K562 (cell line): ENCODE measurements around the gene AACS. TPM values are rescaled to one million over a fixed set of nuclear protein-coding genes. Genes with fewer than 3 reads are reported as not detected.

Experiments
- ATAC-seq: fragments of 200-7000 bp; cut with Tn5 transposase; 3 replicates; pipeline ENCODE4 v1.9.1; 2020; ENCODE audit warnings: moderate library complexity
- BruUV-seq: library from RNA; stranded (reverse); fragments of 400-500 nt; replicated peaks from 2 replicates; lab custom pipeline; 2021; lab: Mats Ljungman, UMichigan
- CTCF ChIA-PET: fragments of 300-600 bp; formaldehyde crosslinking; extraction: SDS; loops from one replicate; lab custom pipeline; 2021; ENCODE audit warnings: low intra/inter-chr PET ratio; lab: Yijun Ruan, JAX
- POLR2A ChIA-PET: fragments of 300-600, 350-650 bp; sonication (Branson Sonifier 250); formaldehyde crosslinking; extraction: SDS; loops from one replicate; lab custom pipeline; 2021; ENCODE audit warnings: antibody characterized with exemption, inconsistent platforms; lab: Yijun Ruan, JAX
- DNase-seq, 4 experiments: peaks; one replicate each; pipeline versions ENCODE4 v3.0.0 to v3.0.0-alpha.2; 2011 to 2018; ENCODE audit warnings: low spot score in 3 of 4, mixed read lengths in 3 of 4; ENCODE audit errors: extremely low read depth in 1 of 4
- FAIRE-seq: peaks from 2 replicates; lab custom pipeline; 2011; peaks lifted over from hg19 to GRCh38; lab: Jason Lieb, UNC
- H2AFZ ChIP-seq: 2 replicates; pipeline ENCODE4 v1.6.0; 2011; ENCODE audit warnings: low read depth, low read length, control low read depth, inconsistent platforms
- H3K27ac ChIP-seq: fragments of 200-600 bp; 3 replicates; pipeline ENCODE4 v1.8.0; 2011; ENCODE audit warnings: low read depth, mild to moderate bottlenecking, control low read depth, inconsistent platforms, low read length, moderate library complexity, mixed read lengths; ENCODE audit errors: extremely low read depth
- H3K27me3 ChIP-seq, 2 experiments: fragments of 300-600 bp in 1 of 2; 2 replicates in 1 of 2; 3 replicates in 1 of 2; pipeline versions ENCODE4 v1.6.0 to v1.8.0; 2011; ENCODE audit warnings: inconsistent platforms in 2 of 2, low read length in 2 of 2, mild to moderate bottlenecking in 1 of 2, mixed read lengths in 1 of 2, moderate library complexity in 1 of 2; ENCODE audit not compliant: control insufficient read depth in 2 of 2, insufficient read depth in 2 of 2
- H3K36me3 ChIP-seq: fragments of 300-600 bp; 3 replicates; pipeline ENCODE4 v1.8.0; 2011; ENCODE audit warnings: mild to moderate bottlenecking, low read length, inconsistent platforms; ENCODE audit not compliant: control insufficient read depth, insufficient read depth
- H3K4me1 ChIP-seq, 2 experiments: fragments of 200-600 bp in 1 of 2; replicated peaks in 1 of 2; 2 replicates in 1 of 2; 3 replicates in 1 of 2; pipeline versions ENCODE4 v1.5.1 to v1.8.0; 2011; ENCODE audit warnings: inconsistent platforms in 2 of 2, low read length in 2 of 2, mild to moderate bottlenecking in 1 of 2, mixed read lengths in 1 of 2, moderate library complexity in 1 of 2; ENCODE audit not compliant: control insufficient read depth in 2 of 2, insufficient read depth in 2 of 2
- H3K4me2 ChIP-seq: 2 replicates; pipeline ENCODE4 v1.6.1; 2011; ENCODE audit warnings: low read length, control low read depth, inconsistent platforms, mixed read lengths; ENCODE audit not compliant: insufficient read depth
- H3K4me3 ChIP-seq: fragments of 200-600 bp; sonication (generic), shearing (Covaris generic); 2 replicates; pipeline ENCODE4 v1.5.1; 2016; ENCODE audit warnings: control low read depth, inconsistent platforms
- H3K79me2 ChIP-seq: fragments of 200-600 bp; 3 replicates; pipeline ENCODE4 v1.8.0; 2011; ENCODE audit warnings: low read length, inconsistent platforms; ENCODE audit not compliant: control insufficient read depth, insufficient read depth
- H3K9ac ChIP-seq, 2 experiments: 2 replicates each; pipeline versions ENCODE4 v1.6.0 to v1.6.1; 2011; ENCODE audit warnings: low read depth in 2 of 2, low read length in 2 of 2, control low read depth in 1 of 2, inconsistent platforms in 1 of 2, mild to moderate bottlenecking in 1 of 2, mixed read lengths in 1 of 2; ENCODE audit not compliant: insufficient read depth in 1 of 2
- H3K9me1 ChIP-seq: one replicate; pipeline ENCODE4 v1.6.0; 2011; ENCODE audit warnings: inconsistent platforms, mild to moderate bottlenecking, low read length, moderate library complexity; ENCODE audit not compliant: control insufficient read depth, insufficient read depth
- H3K9me3 ChIP-seq: replicated peaks from 2 replicates; pipeline ENCODE4 v1.5.1; 2011; ENCODE audit warnings: low read depth, low read length, inconsistent platforms; ENCODE audit not compliant: control insufficient read depth, insufficient read depth
- H4K20me1 ChIP-seq: replicated peaks from 2 replicates; pipeline ENCODE4 v1.6.1; 2011; ENCODE audit warnings: low read length, inconsistent platforms, mixed read lengths; ENCODE audit not compliant: control insufficient read depth, insufficient read depth
- CBX2 ChIP-seq: fragments of 200-600 bp; sonication (generic); IDR thresholded peaks from one replicate; pipeline ENCODE4 v1.6.1; 2012; ENCODE audit warnings: mild to moderate bottlenecking, low read length, inconsistent platforms; ENCODE audit not compliant: insufficient read depth, poor library complexity, severe bottlenecking
- CBX8 ChIP-seq: fragments of 200-600 bp; sonication (generic); IDR thresholded peaks from 2 replicates; pipeline ENCODE4 v1.6.1; 2012; ENCODE audit warnings: borderline replicate concordance, mixed run types, low read depth, mild to moderate bottlenecking, moderate library complexity, mixed read lengths, low read length, control low read depth, inconsistent platforms; ENCODE audit not compliant: poor library complexity, severe bottlenecking; ENCODE audit errors: extremely low read depth
- LCOR ChIP-seq: sonication (generic); formaldehyde crosslinking; IDR thresholded peaks from 2 replicates; pipeline ENCODE4 v1.8.0; 2022; ENCODE audit warnings: mild to moderate bottlenecking, missing genetic modification reagents
- MEF2D ChIP-seq: conservative IDR thresholded peaks from 2 replicates; pipeline ENCODE4 v1.6.1; 2016; ENCODE audit warnings: low read depth, missing genetic modification characterization, missing compliant biosample characterization
- MEIS2 ChIP-seq: fragments of 450-650 bp; IDR thresholded peaks from 2 replicates; pipeline ENCODE4 v1.6.1; 2014; ENCODE audit warnings: mild to moderate bottlenecking; ENCODE audit not compliant: partially characterized antibody
- MTA3 ChIP-seq: fragments of 450-650 bp; formaldehyde crosslinking; IDR thresholded peaks from 2 replicates; pipeline ENCODE4 v1.6.1; 2017; ENCODE audit warnings: mild to moderate bottlenecking, borderline replicate concordance
- NFIC ChIP-seq: fragments of 450-650 bp; IDR thresholded peaks from 2 replicates; pipeline ENCODE4 v1.6.1; 2017; ENCODE audit warnings: mild to moderate bottlenecking, inconsistent platforms
- NR2F6 ChIP-seq: fragments of 450-650 bp; formaldehyde crosslinking; IDR thresholded peaks from 2 replicates; pipeline ENCODE4 v1.4.0; 2020; ENCODE audit warnings: mild to moderate bottlenecking
- POLR3A ChIP-seq: IDR thresholded peaks from 2 replicates; pipeline ENCODE4 v1.6.1; 2011; ENCODE audit warnings: borderline replicate concordance, mild to moderate bottlenecking, moderate library complexity; ENCODE audit not compliant: insufficient read length, insufficient read depth; ENCODE audit errors: extremely low read depth
- PTTG1 ChIP-seq: fragments of 450-650 bp; IDR thresholded peaks from 2 replicates; pipeline ENCODE4 v1.6.1; 2016; ENCODE audit warnings: low read depth, mild to moderate bottlenecking, missing genetic modification characterization, missing compliant biosample characterization
- RBM39 ChIP-seq: fragments of 200-400 bp; formaldehyde crosslinking; optimal IDR thresholded peaks from 2 replicates; pipeline ENCODE3; 2018; ENCODE audit warnings: low read depth, low read length
- SIN3B ChIP-seq: fragments of 450-650 bp; IDR thresholded peaks from 2 replicates; pipeline ENCODE4 v1.6.1; 2017; ENCODE audit warnings: low read depth, mild to moderate bottlenecking, moderate library complexity
- SMAD4 ChIP-seq: fragments of 250-450 bp; sonication (Bioruptor Pico); conservative IDR thresholded peaks from 2 replicates; pipeline ENCODE4 v1.8.0; 2021; ENCODE audit warnings: inconsistent platforms, mild to moderate bottlenecking, moderate library complexity
- VEZF1 ChIP-seq: fragments of 200-800 bp; sonication (Bioruptor generic); IDR thresholded peaks from 2 replicates; pipeline ENCODE4 v1.6.1; 2017; ENCODE audit warnings: missing genetic modification characterization, missing compliant biosample characterization
- ZNF197 ChIP-seq: fragments of 200-800 bp; sonication (Bioruptor generic); IDR thresholded peaks from 2 replicates; pipeline ENCODE4 v1.6.1; 2016; ENCODE audit warnings: low read depth, missing genetic modification characterization, missing compliant biosample characterization
- ZNF444 ChIP-seq: fragments of 250-450 bp; sonication (Bioruptor Pico); IDR thresholded peaks from 2 replicates; pipeline ENCODE4 v1.4.0; 2020; ENCODE audit warnings: mild to moderate bottlenecking, moderate library complexity
- ZNF512 ChIP-seq: IDR thresholded peaks from 2 replicates; pipeline ENCODE4 v1.6.1; 2016; ENCODE audit warnings: missing genetic modification characterization, missing compliant biosample characterization
- WGBS: fragments of 100-300 bp; shearing (Covaris generic); methylation state at CpG from one replicate; pipeline ENCODE4 v1.1.6; 2016; ENCODE audit warnings: low coverage, mixed read lengths; ENCODE audit not compliant: insufficient coverage; ENCODE audit errors: missing lambda C conversion rate; 5-methylcytosine and 5-hydroxymethylcytosine counted together
- in situ Hi-C: fragments of 300-500 bp; cut with MboI; formaldehyde crosslinking; loops from 4 replicates; pipeline ENCODE4 v1.15.0; 2018; ENCODE audit warnings: inconsistent platforms, mixed read lengths
- intact Hi-C: fragments of 100-400 bp; cut with micrococcal nuclease; formaldehyde crosslinking; loops from 2 replicates; pipeline ENCODE4 v1.14.2; 2022
- polyA plus RNA-seq, 8 experiments: library from polyadenylated mRNA; depleted of rRNA in 4 of 8; stranded (reverse) in 5 of 8; unstranded in 3 of 8; fragments of >200 nt; fragmentation: Nextera tagmentation in 2 of 8; fragmentation: Illumina TruSeq in 1 of 8; extraction: Ambion mirVana in 2 of 8; extraction: Trizol in 1 of 8; gene quantifications; 2 replicates each; pipeline versions ENCODE4 v1.2.1 to v1.2.3, GENCODE V29; 2011 to 2014; ENCODE audit warnings: inconsistent platforms in 1 of 8, missing spikeins in 1 of 8
- total RNA-seq, 7 experiments: library from RNA; depleted of rRNA in 6 of 7; stranded (reverse); fragments of >200 nt in 6 of 7; fragmentation: Illumina TruSeq in 2 of 7; extraction: Trizol in 2 of 7; gene quantifications; 2 replicates each; pipeline versions ENCODE4 v1.2.1 to v1.2.3, GENCODE V29; 2011 to 2021; ENCODE audit warnings: low replicate concordance in 1 of 7
- TF ChIP-seq, protein P1 (sequence below), 2 experiments: IDR thresholded peaks; 2 replicates each; pipeline ENCODE4 v1.6.1; 2011; ENCODE audit warnings: borderline replicate concordance in 1 of 2, control low read depth in 1 of 2, low read depth in 1 of 2, low read length in 1 of 2, mild to moderate bottlenecking in 1 of 2, mixed read lengths in 1 of 2, moderate library complexity in 1 of 2; ENCODE audit not compliant: insufficient read depth in 1 of 2, insufficient read length in 1 of 2, poor library complexity in 1 of 2, severe bottlenecking in 1 of 2; ENCODE audit errors: extremely low read depth in 1 of 2

AACS gene
- total and polyA plus RNA-seq, 9 of the 15 experiments (the other 6 are each of a cell fraction or from before 2014, with no cell fraction given): 2.4 to 13.0 (median 6.0) TPM

DNA sequence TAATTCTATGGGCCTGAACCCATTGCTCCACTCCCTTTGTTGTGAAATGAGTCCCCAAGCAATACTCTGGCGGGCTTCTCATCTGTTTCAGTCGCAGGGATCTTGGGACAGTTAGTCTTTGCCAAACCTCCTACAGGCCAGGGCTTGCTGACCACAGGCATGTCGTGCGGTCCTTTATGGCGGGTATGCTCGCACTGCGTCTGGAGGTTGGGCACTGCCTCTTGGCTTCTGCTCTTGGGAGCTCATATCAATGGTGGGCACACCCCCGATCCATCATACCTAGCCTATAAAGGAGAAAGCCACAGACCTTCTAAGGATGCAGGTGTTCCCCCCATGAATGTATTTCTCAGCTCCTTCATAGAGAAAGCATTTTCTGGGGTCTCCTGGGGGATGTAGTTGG is 99.3 kb downstream of the AACS start (continued):
- no peak for TF ChIP-seq MEIS2
- no peak for TF ChIP-seq ZNF512 (tag)
- TF ChIP-seq SMAD4 (CRISPR knock-in tag): no peak
- no peak for TF ChIP-seq MTA3

DNA sequence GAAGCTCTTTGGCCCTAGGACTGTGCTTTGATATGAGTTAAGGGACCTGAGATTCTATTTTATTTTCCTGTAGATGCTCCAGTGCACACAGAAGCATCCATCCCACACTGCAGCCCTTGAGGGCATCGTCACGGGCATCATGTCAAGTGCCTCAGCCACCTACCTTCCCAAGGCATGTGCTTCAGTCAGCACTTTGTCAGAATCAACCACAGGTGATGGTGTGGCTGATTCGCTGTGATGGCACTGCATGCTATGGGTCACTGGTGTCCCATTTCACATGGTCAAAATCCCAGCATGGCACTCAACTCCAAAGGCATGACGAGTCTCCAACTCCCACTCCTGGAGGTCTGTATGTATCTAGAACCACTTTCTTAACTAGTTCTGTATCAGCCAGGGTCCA is 100.8 kb downstream of the AACS start:
- intact Hi-C loops: no loop called here
- no peak overlapping the region for H3K4me3 ChIP-seq
- WGBS: 0% methylated on average over 4 of the region's 4 CpGs
- TF ChIP-seq CBX8 (no peak), RBM39 (no peak), NFIC (no peak), NR2F6 (CRISPR knock-in tag) (no peak), POLR3A (no peak), ZNF197 (CRISPR knock-in tag) (no peak), LCOR (CRISPR knock-in tag) (no peak), CBX2 (no peak), ZNF444 (CRISPR knock-in tag) (no peak), MEF2D (tag) (no peak), VEZF1 (CRISPR knock-in tag) (no peak), SIN3B (no peak), PTTG1 (no peak)
- TF ChIP-seq, protein P1, sequence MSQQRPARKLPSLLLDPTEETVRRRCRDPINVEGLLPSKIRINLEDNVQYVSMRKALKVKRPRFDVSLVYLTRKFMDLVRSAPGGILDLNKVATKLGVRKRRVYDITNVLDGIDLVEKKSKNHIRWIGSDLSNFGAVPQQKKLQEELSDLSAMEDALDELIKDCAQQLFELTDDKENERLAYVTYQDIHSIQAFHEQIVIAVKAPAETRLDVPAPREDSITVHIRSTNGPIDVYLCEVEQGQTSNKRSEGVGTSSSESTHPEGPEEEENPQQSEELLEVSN (IDR thresholded peaks at IDR 0.05; ENCODE audit: borderline replicate concordance in 1 of 2, extremely low read depth in 1 of 2, insufficient read depth in 1 of 2, insufficient read length in 1 of 2, low read depth in 1 of 2, low read length in 1 of 2, poor library complexity in 1 of 2, severe bottlenecking in 1 of 2): no peak

More for the DNA sequence above, 100.8 kb downstream of the AACS start:
- Histone ChIP-seq H3K9me1 (no peaks in the 10 kb centered on the region), H3K9ac (no peak overlapping the region), H3K27me3 (peaks cover 16 to 59% of the 10 kb centered on the region in 2 experiments; a peak in 4 of 5 replicates), H4K20me1 (no peaks in the 10 kb centered on the region; the same call in 1 of the 2 replicates), H3K4me2 (no peak overlapping the region), H3K79me2 (no peaks in the 10 kb centered on the region), H3K9me3 (no peaks in the 10 kb centered on the region), H3K27ac (no peak overlapping the region), H3K36me3 (no peaks in the 10 kb centered on the region), H2AFZ (no peak overlapping the region), H3K4me1 (peaks cover 0 to 4% of the 10 kb centered on the region in 2 experiments; a peak in 2 of 5 replicates)
- no TSS peak for BruUV-seq
- in situ Hi-C loops: no loop called here
- no peak for DNase-seq
- ChIA-PET POLR2A (no interaction called here), CTCF (no interaction called here)
- ATAC-seq: no peak
- no peak for FAIRE-seq
